Gastroesophageal sphincter (tissue), 4 donors: Measurements from ENCODE around the gene TTC39B. TPM values are rescaled to one million over a fixed set of nuclear protein-coding genes. Genes with fewer than 3 reads are reported as not detected.

Experiments used
- ATAC-seq: fragments of 150-250 bp; one replicate; pipeline ENCODE4 v1.9.1; 2016; ENCODE audit warnings: mild to moderate bottlenecking, moderate library complexity
- H3K27ac ChIP-seq, 4 donors: fragments of 200-600 bp; sonication (generic) in 3 of 4; 1 replicate in 3 of 4; 2 replicates in 1 of 4; pipeline ENCODE4 v1.5.1; 2016 to 2019
- H3K27me3 ChIP-seq: fragments of 200-600 bp; sonication (generic); one replicate; pipeline ENCODE4 v1.5.1; 2019
- H3K36me3 ChIP-seq, 2 donors: fragments of 200-600 bp; sonication (generic); one replicate each; pipeline ENCODE4 v1.5.1; 2019; ENCODE audit warnings: control low read depth in 1 of 2
- H3K4me1 ChIP-seq, 3 donors: fragments of 200-600 bp; sonication (generic); 1 replicate in 2 of 3; 2 replicates in 1 of 3; pipeline ENCODE4 v1.5.1; 2016 to 2019; ENCODE audit warnings: control low read depth in 2 of 3
- H3K4me3 ChIP-seq, 2 donors: fragments of 200-600 bp; sonication (generic); one replicate each; pipeline ENCODE4 v1.5.1; 2019; ENCODE audit warnings: mild to moderate bottlenecking in 1 of 2, moderate library complexity in 1 of 2
- H3K9me3 ChIP-seq, 3 donors: fragments of 200-600 bp; sonication (generic); one replicate each; pipeline ENCODE4 v1.5.1; 2017 to 2019; ENCODE audit warnings: control low read depth in 2 of 3
- CTCF ChIP-seq, 4 experiments: fragments of 200-600 bp in 2 of 4; fragments of 450-650 bp in 2 of 4; sonication (generic) in 1 of 4; IDR thresholded peaks; one replicate each; pipeline ENCODE4 v1.5.1; 2017 to 2019; ENCODE audit warnings: antibody characterized with exemption in 4 of 4, mild to moderate bottlenecking in 2 of 4, moderate library complexity in 2 of 4
- EP300 ChIP-seq: sonication (generic); formaldehyde crosslinking; IDR thresholded peaks from one replicate; pipeline ENCODE4 v1.6.1; 2017; ENCODE audit warnings: antibody characterized with exemption, mild to moderate bottlenecking
- POLR2A ChIP-seq, 2 donors: fragments of 450-650 bp; IDR thresholded peaks; one replicate each; pipeline ENCODE4 v1.6.1; 2017; ENCODE audit warnings: antibody characterized with exemption in 2 of 2, mild to moderate bottlenecking in 2 of 2, moderate library complexity in 1 of 2
- POLR2AphosphoS5 ChIP-seq: sonication (generic); formaldehyde crosslinking; IDR thresholded peaks from one replicate; pipeline ENCODE4 v1.6.1; 2017; ENCODE audit warnings: antibody characterized with exemption
- WGBS, 2 donors: methylation state at CpG; one replicate each; pipeline ENCODE4 v1.1.5; 2018; ENCODE audit warnings: low coverage in 1 of 2; 5-methylcytosine and 5-hydroxymethylcytosine counted together
- total RNA-seq, 4 donors: library from RNA; depleted of rRNA; stranded (reverse); fragments of >200 nt; gene quantifications; one replicate each; pipeline ENCODE4 v1.1.0, GENCODE V29; 2016

The TTC39B gene
- total RNA-seq, 4 donors from 2014 or later, result 9.0 to 15.4 (median 11.8) TPM

DNA sequence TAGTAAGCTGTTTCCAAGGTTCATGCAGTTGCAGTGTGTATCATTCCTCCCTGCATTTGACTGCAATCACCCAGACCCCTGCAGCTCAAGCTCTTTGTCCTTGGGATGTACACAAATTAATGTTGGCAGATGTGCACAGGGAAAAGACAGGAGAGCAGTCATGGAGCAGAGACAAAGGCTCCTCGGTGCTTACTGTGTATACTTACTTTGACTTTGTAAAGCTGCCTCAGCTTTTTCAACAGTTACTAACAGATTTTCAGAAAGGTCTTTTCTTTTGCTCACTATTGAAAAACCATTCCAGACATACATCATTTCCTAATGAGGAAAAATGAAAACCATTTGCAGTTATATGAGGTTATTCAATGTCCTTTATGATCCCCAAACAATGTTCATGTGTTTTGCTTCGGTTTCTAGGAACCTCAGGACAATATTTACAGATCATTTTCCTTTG lies 124.9 kb downstream of the TTC39B start:
- WGBS, 2 donors, result 33 to 37% methylated on average over 2 of the region's 2 CpGs
- Histone ChIP-seq H3K27me3 (no peaks in the 10 kb centered on the region), H3K4me1 (peaks cover 0 to 23% (median 0%) of the 10 kb centered on the region in 3 donors), H3K27ac (no peak overlapping the region), H3K4me3 (no peak overlapping the region), H3K36me3 (peaks cover 0 to 50% of the 10 kb centered on the region in 2 donors), H3K9me3 (no peaks in the 10 kb centered on the region)
- ATAC-seq, result no peak
- no peak for TF ChIP-seq POLR2AphosphoS5
- TF ChIP-seq EP300, result no peak
- no peak for TF ChIP-seq CTCF (IDR thresholded peaks at IDR 0.05)
- TF ChIP-seq POLR2A (IDR thresholded peaks at IDR 0.05), result no peak

DNA sequence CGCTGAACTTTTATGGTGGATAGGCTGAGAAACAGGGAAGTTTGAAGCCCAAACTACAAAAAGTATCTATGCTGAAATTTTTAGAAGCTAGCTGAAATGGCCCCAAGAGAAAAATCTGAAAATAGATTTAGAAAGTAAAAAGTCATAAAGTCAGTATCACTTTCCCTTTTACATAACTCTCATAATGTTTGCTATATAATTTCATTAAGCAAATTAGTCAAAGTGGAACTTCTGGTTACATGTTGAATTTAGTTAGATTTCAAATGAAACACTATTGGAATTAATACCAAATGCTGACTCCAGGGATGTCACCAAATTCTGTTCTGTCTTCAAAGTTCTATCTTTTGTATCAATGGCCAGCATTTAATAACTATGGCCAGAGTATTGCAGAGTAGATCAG lies 126.9 kb downstream of the TTC39B start:
- 100% methylated on average over 1 of the region's 1 CpG for WGBS, 2 donors
- Histone ChIP-seq H3K4me3 (no peak overlapping the region), H3K4me1 (peaks cover 0 to 23% (median 0%) of the 10 kb centered on the region in 3 donors), H3K36me3 (peaks cover 4 to 47% of the 10 kb centered on the region in 2 donors), H3K27ac (no peak overlapping the region), H3K27me3 (no peaks in the 10 kb centered on the region), H3K9me3 (no peaks in the 10 kb centered on the region)
- no peak for ATAC-seq
- TF ChIP-seq POLR2A (IDR thresholded peaks at IDR 0.05) (no peak), POLR2AphosphoS5 (no peak), CTCF (IDR thresholded peaks at IDR 0.05) (no peak), EP300 (no peak)

DNA sequence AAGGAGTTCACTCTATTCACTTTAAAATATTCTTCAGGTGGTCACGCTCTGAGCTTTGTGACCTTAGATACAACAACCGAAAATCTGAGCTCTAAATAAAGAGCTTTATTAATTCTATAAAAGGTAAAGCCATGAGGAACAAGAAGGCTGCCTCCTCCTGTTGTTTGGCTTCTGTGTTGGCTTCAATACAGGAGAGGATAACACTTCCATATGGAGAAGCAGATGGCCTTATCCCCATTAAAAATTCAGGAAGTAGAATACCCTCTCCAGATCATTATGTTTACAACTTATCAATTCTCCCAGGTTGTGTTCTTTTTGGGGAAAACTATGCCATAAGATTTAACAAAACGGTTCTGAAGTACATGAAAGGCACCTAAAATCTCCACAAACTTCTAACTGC lies 128.4 kb downstream of the TTC39B start:
- Histone ChIP-seq H3K27ac (no peak overlapping the region), H3K36me3 (peaks cover 4 to 56% of the 10 kb centered on the region in 2 donors), H3K4me3 (no peak overlapping the region), H3K4me1 (peaks cover 0 to 17% (median 0%) of the 10 kb centered on the region in 3 donors), H3K27me3 (no peaks in the 10 kb centered on the region), H3K9me3 (no peaks in the 10 kb centered on the region)
- TF ChIP-seq POLR2AphosphoS5, result no peak
- no peak for TF ChIP-seq POLR2A (IDR thresholded peaks at IDR 0.05)
- no peak for TF ChIP-seq CTCF (IDR thresholded peaks at IDR 0.05)
- TF ChIP-seq EP300, result no peak
- no peak for ATAC-seq
- 77 to 94% methylated on average over 3 of the region's 3 CpGs for WGBS, 2 donors

DNA sequence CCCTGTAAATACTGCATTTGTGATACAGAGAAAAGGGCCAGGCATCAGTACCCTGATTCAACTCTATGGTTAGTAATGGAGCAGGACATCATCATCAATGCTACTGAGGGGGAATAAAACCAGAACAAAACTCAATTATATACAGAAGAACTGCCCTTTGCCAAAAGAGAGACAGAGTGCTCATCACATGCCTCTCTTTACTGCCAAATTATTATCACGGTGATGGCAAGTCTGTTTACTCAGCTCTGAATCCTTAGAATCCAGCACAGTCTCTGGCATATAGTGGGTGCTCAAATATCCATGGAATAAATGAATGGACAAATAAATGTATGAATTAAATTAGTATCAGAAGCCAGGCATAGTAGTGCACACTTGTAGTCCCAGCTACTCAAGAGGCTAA lies 130.2 kb downstream of the TTC39B start:
- no peak for ATAC-seq
- no peaks in the 10 kb centered on the region for H3K4me1 ChIP-seq
- 0 to 42% methylated on average over 1 of the region's 1 CpG for WGBS, 2 donors
- H3K4me3 ChIP-seq, result no peak overlapping the region
- H3K27ac ChIP-seq, result no peak overlapping the region
- peaks cover 4 to 68% of the 10 kb centered on the region in 2 donors for H3K36me3 ChIP-seq
- H3K27me3 ChIP-seq, result no peaks in the 10 kb centered on the region
- no peaks in the 10 kb centered on the region for H3K9me3 ChIP-seq
- TF ChIP-seq POLR2AphosphoS5 (no peak), POLR2A (IDR thresholded peaks at IDR 0.05) (no peak), EP300 (no peak), CTCF (IDR thresholded peaks at IDR 0.05) (no peak)

GRCh38 chr9:15163931-15164330 lies 143.1 kb downstream of the TTC39B start:
- ATAC-seq, result no peak
- Histone ChIP-seq H3K9me3 (no peaks in the 10 kb centered on the region), H3K27me3 (no peaks in the 10 kb centered on the region), H3K27ac (no peak overlapping the region), H3K36me3 (peaks cover 0 to 11% of the 10 kb centered on the region in 2 donors), H3K4me3 (no peak overlapping the region), H3K4me1 (no peaks in the 10 kb centered on the region)
- no peak for TF ChIP-seq POLR2A (IDR thresholded peaks at IDR 0.05)
- TF ChIP-seq POLR2AphosphoS5, result no peak
- no peak for TF ChIP-seq CTCF (IDR thresholded peaks at IDR 0.05)
- TF ChIP-seq EP300, result no peak
